Endodermal cell (in vitro differentiated cells): ENCODE measurements around the gene DCP2. TPM values are rescaled to one million over a fixed set of nuclear protein-coding genes. Genes with fewer than 3 reads are reported as not detected.

Experiments
- DNase-seq: peaks from one replicate; pipeline ENCODE4 v3.0.0-alpha.2; 2017
- H3K27ac ChIP-seq: 2 replicates; pipeline ENCODE4 v1.5.1; 2013; ENCODE audit warnings: mild to moderate bottlenecking, low read depth, low read length, moderate library complexity
- H3K27me3 ChIP-seq: 2 replicates; pipeline ENCODE4 v1.6.1; 2013; ENCODE audit warnings: mild to moderate bottlenecking, low read length, moderate library complexity; ENCODE audit not compliant: insufficient read depth, control insufficient read depth, poor library complexity, severe bottlenecking
- H3K36me3 ChIP-seq: 2 replicates; pipeline ENCODE4 v1.7.0; 2013; ENCODE audit warnings: mild to moderate bottlenecking, low read length, moderate library complexity; ENCODE audit not compliant: control insufficient read depth, insufficient read depth
- H3K4me1 ChIP-seq: one replicate; pipeline ENCODE4 v1.7.0; 2013; ENCODE audit warnings: low read length; ENCODE audit not compliant: control insufficient read depth, insufficient read depth
- H3K4me3 ChIP-seq: 2 replicates; pipeline ENCODE4 v1.5.1; 2013; ENCODE audit warnings: mild to moderate bottlenecking, low read length, moderate library complexity
- H3K9ac ChIP-seq: 2 replicates; pipeline ENCODE4 v1.6.1; 2013; ENCODE audit warnings: mild to moderate bottlenecking, low read length, moderate library complexity; ENCODE audit not compliant: poor library complexity, severe bottlenecking; ENCODE audit errors: extremely low read depth
- H3K9me3 ChIP-seq: 2 replicates; pipeline ENCODE4 v1.6.1; 2013; ENCODE audit warnings: mild to moderate bottlenecking, low read length, moderate library complexity; ENCODE audit not compliant: control insufficient read depth
- H3K27ac Mint-ChIP-seq: 2 replicates; pipeline ENCODE4 v1.8.0; 2020; ENCODE audit warnings: mixed read lengths
- H3K27me3 Mint-ChIP-seq: 2 replicates; pipeline ENCODE4 v1.8.0; 2021; ENCODE audit warnings: mild to moderate bottlenecking, mixed read lengths; ENCODE audit not compliant: insufficient read depth
- H3K36me3 Mint-ChIP-seq: 2 replicates; pipeline ENCODE4 v1.8.0; 2020; ENCODE audit warnings: low read depth, mixed read lengths
- H3K4me1 Mint-ChIP-seq: 2 replicates; pipeline ENCODE4 v1.8.0; 2020; ENCODE audit warnings: mixed read lengths
- H3K4me3 Mint-ChIP-seq: 2 replicates; pipeline ENCODE4 v1.8.0; 2020; ENCODE audit warnings: mild to moderate bottlenecking, moderate library complexity, mixed read lengths
- H3K9me3 Mint-ChIP-seq: 2 replicates; pipeline ENCODE4 v1.8.0; 2020; ENCODE audit warnings: mild to moderate bottlenecking, mixed read lengths
- WGBS, 2 experiments: methylation state at CpG; one replicate each; pipeline versions ENCODE4 v1.1.5 to v1.1.7; 2013; ENCODE audit warnings: missing lambda C conversion rate in 2 of 2, mixed read lengths in 1 of 2; ENCODE audit not compliant: insufficient coverage in 1 of 2, insufficient read length in 1 of 2; 5-methylcytosine and 5-hydroxymethylcytosine counted together
- total RNA-seq, 2 donors: library from RNA; stranded (reverse); fragmentation: NEBNext Ultra II Directional in 1 of 2; extraction: Animal tissue kit (Norgen Biotek cat#: 25700) in 1 of 2; gene quantifications; 2 replicates in 1 of 2; 3 replicates in 1 of 2; pipeline ENCODE4 v1.2.1, GENCODE V29; 2021
- TF ChIP-seq, protein P1 (sequence below): fragments of 200-600 bp; sonication (generic); conservative IDR thresholded peaks from 2 replicates; pipeline ENCODE4 v1.5.0; 2021; ENCODE audit warnings: antibody characterized with exemption, mild to moderate bottlenecking

Gene DCP2
- total RNA-seq, 2 donors from 2014 or later, result 152 to 154 TPM

GRCh38 chr5:112965733-112966306 is 10.8 kb upstream of the DCP2 start:
- H3K4me3 Mint-ChIP-seq, result no peak overlapping the region
- H3K9me3 Mint-ChIP-seq, result no peaks in the 10 kb centered on the region
- Histone ChIP-seq H3K27ac (no peak overlapping the region), H3K36me3 (no peaks in the 10 kb centered on the region), H3K9ac (no peak overlapping the region), H3K9me3 (no peaks in the 10 kb centered on the region), H3K4me3 (no peak overlapping the region), H3K27me3 (no peaks in the 10 kb centered on the region), H3K4me1 (no peaks in the 10 kb centered on the region)
- peaks cover 14% of the 10 kb centered on the region for H3K4me1 Mint-ChIP-seq
- no peaks in the 10 kb centered on the region for H3K27me3 Mint-ChIP-seq
- no peak for DNase-seq
- H3K27ac Mint-ChIP-seq, result no peak overlapping the region
- TF ChIP-seq, protein P1, sequence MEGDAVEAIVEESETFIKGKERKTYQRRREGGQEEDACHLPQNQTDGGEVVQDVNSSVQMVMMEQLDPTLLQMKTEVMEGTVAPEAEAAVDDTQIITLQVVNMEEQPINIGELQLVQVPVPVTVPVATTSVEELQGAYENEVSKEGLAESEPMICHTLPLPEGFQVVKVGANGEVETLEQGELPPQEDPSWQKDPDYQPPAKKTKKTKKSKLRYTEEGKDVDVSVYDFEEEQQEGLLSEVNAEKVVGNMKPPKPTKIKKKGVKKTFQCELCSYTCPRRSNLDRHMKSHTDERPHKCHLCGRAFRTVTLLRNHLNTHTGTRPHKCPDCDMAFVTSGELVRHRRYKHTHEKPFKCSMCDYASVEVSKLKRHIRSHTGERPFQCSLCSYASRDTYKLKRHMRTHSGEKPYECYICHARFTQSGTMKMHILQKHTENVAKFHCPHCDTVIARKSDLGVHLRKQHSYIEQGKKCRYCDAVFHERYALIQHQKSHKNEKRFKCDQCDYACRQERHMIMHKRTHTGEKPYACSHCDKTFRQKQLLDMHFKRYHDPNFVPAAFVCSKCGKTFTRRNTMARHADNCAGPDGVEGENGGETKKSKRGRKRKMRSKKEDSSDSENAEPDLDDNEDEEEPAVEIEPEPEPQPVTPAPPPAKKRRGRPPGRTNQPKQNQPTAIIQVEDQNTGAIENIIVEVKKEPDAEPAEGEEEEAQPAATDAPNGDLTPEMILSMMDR, result no peak
- H3K36me3 Mint-ChIP-seq, result no peaks in the 10 kb centered on the region
- 91 to 96% methylated on average over 7 to 8 of the region's 8 CpGs for WGBS, 2 experiments

- H3K4me1 Mint-ChIP-seq, result peaks cover 13% of the 10 kb centered on the region
- no peaks in the 10 kb centered on the region for H3K9me3 ChIP-seq
- no peaks in the 10 kb centered on the region for H3K36me3 ChIP-seq
- no peaks in the 10 kb centered on the region for H3K27me3 ChIP-seq
- TF ChIP-seq, protein P1, result no peak
- no peak for DNase-seq
- no peak overlapping the region for H3K27ac ChIP-seq
- no peak overlapping the region for H3K4me3 Mint-ChIP-seq
- H3K27ac Mint-ChIP-seq, result no peak overlapping the region
- H3K9me3 Mint-ChIP-seq, result no peaks in the 10 kb centered on the region
- no peak overlapping the region for H3K9ac ChIP-seq
- no peaks in the 10 kb centered on the region for H3K36me3 Mint-ChIP-seq
- H3K4me3 ChIP-seq, result no peak overlapping the region
- no peaks in the 10 kb centered on the region for H3K27me3 Mint-ChIP-seq
- H3K4me1 ChIP-seq, result no peaks in the 10 kb centered on the region
- 95% methylated on average over 6 of the region's 6 CpGs; no CpG with 5 or more reads in 1 of the 2 experiments for WGBS, 2 experiments
Observed at GRCh38 chr5:112967520-112968083, 9.0 kb upstream of the DCP2 start.

- Mint-ChIP-seq H3K36me3 (no peaks in the 10 kb centered on the region), H3K9me3 (no peaks in the 10 kb centered on the region), H3K27me3 (no peaks in the 10 kb centered on the region), H3K4me1 (peaks cover 13% of the 10 kb centered on the region), H3K27ac (peak overlapping the region; percentile 52), H3K4me3 (no peak overlapping the region)
- H3K27me3 ChIP-seq, result no peaks in the 10 kb centered on the region
- DNase-seq, result no peak
- no peak overlapping the region for H3K9ac ChIP-seq
- TF ChIP-seq, protein P1, result no peak
- no peaks in the 10 kb centered on the region for H3K4me1 ChIP-seq
- 90 to 100% methylated on average over 3 to 5 of the region's 5 CpGs for WGBS, 2 experiments
- H3K9me3 ChIP-seq, result no peaks in the 10 kb centered on the region
- no peaks in the 10 kb centered on the region for H3K36me3 ChIP-seq
- peak overlapping the region; percentile 51 for H3K27ac ChIP-seq
- H3K4me3 ChIP-seq, result no peak overlapping the region
Observed at GRCh38 chr5:112968411-112969106, 8.0 kb upstream of the DCP2 start.
